Putamen (tissue), 1 donor: Measurements from ENCODE around the gene ORC5.
"Not testable (repeated sequence)": the region's sequence is repeated elsewhere in the genome, so short reads cannot be mapped to it uniquely, and the experiment has no call there.

ENCODE experiments used
- DNase-seq: peaks from one replicate; pipeline ENCODE4 v3.0.0-alpha.2; 2016; ENCODE audit warnings: low spot score

Gene ORC5

DNA sequence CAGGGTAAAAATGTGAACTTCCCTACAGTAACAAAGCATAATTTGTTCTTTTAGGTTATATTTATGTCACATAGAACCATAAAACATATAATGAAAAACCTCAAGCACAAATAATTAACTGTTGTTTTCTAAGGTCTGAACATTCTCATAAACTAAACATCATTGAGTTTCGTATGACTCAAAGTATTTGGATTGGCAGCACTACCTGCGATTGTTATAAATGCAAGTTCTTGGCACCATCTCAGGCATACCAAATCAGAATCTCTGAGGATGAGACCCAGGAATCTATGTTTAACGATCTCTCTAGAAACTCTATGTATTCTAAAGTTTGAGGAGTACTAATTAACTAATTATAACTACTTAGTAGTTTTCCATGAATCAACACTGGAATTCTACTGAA lies 22.5 kb downstream of the ORC5 start:
- no peak for DNase-seq

DNA sequence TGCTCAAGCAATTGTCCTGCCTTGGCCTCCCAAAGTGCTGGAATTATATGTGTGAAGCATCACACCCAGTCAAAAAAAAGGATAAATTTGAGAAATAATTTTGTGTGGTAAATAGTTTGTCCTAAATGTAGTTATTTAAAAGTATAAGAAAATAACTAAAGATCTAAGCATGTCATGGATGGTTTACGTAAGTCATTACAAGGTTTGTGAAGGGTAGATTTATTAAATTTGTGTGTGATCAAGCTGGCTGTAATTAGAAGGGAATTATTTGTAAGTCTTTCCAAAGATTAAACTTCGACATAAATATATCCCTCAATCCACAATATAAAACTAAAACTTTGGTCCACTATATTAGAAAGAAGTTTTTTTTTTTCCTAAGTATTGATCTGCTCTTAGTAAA lies 28.6 kb downstream of the ORC5 start:
- DNase-seq = no peak

DNA sequence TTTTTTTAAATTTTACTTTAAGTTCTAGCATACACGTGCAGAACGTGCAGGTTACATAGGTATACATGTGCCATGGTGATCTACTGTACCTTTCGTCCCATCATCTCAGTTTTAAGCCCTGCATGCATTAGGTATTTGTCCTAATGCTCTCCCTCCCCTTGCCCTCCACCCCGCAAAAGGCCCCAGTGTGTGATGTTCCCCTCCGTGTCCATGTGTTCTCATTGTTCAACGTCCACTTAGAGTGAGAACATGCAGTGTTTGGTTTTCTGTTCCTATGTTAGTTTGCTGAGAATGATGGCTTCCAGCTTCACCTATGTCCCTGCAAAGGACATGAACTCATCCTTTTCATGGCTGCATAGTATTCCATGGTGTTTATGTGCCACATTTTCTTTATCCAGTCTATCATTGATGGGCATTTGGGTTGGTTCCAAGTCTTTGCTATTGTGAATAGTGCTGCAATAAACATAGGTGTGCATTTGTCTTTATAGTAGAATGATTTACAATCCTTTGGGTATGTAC lies 30.2 kb downstream of the ORC5 start:
- not testable (repeated sequence) for DNase-seq

GRCh38 chr7:104176332-104176731 lies 31.5 kb downstream of the ORC5 start:
- DNase-seq = no peak

DNA sequence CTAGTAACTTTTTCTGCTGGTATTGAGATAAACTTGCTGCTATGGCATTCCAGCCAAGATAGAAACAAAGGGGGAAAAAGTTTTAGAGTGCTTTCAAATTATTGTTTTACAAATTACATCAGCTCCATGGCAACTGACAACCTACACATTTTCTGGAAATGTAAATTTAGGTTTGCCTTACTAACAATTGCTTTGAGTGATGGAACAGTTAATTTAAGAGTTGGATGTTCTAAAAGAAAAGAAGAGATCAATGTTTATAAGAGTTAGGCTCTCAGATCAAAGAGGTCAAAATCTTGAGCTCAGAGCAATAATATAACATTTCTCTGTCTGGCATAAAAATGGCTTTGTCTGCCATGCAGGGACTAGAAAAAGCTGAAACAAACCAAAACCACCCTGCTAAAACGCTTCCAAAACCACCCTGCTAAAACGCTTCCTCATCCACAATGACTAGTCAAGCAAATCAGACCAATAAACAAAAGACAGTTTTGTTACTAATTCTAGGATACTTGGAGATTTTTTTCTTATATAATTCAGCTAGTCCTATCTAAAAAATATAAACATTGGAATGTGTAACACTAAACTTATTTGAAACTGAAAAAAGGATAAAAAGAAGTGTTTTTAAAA lies 32.3 kb downstream of the ORC5 start:
- peak; percentile 12 for DNase-seq

DNA sequence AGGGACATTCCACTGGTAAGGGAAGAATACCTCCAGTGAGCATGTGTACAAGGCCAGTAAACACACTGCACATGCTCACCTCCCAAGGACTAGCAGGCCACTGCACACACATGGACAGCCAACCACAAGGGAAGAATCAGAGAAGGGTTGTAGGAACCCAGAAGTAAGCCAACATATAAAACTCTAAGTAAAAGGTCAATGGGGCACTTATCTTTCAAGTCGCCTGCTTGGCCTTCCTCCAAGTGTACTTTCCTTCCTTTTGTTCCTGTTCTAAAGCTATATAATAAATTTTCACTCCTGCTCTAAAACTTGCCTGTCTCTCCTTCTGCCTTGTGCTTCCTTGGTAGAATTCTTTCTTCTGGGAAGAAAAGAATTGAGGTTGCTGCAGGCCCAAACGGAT lies 33.0 kb downstream of the ORC5 start:
- no peak for DNase-seq

DNA sequence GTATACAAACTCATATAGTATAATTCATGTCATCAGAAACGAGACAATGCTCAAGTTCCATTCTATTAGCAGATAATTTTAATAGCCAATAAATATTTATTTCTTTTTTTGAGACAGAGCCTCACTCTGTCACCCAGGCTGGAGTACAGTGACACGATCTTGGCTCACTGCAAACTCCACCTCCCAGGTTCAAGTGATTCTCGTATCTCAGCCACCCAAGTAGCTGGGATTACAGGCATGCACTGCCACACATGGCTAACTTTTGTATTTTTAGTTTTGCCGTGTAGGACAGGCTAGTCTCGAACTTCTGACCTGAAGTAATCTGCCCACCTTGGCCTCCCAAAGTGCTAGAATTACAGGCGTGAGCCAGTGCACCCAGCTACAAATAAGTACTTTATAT lies 45.7 kb downstream of the ORC5 start:
- DNase-seq = no peak

DNA sequence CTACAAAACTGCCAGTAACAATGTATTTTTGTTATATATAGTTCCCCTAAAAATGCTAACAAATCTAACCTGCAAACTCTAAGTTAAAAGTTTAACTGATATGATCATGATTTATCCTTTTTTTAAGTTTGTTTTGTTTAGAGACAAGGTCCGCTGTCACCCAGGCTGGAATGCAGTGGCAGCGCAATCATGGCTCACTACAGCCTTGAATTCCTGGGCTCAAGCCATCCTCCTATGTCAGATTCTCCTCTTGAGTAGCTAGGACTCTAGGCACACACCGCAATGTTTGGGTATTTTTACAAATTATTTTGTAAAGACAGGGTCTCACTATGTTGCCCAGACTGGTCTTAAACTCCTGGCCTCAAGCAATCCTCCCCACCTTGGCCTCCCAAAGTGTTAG lies 46.6 kb downstream of the ORC5 start:
- DNase-seq = no peak

DNA sequence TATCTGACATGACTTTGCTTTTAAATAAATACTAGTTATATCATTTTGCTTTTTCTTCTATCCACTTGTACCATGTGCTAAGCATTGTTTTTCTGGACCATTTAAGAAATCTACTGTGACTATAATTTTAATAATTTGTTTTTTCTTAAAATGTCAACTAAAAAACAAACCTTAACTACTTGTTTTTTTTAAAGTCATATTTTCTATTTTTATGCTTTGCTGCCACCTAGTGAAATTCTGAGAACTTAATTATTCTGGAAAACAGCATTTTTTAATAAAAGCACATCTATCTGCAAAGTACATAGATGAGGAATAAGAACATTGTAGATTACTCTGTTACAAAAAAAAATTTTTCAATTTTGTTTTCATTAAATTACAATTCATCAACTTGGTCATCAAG lies 47.4 kb downstream of the ORC5 start:
- no peak for DNase-seq

DNA sequence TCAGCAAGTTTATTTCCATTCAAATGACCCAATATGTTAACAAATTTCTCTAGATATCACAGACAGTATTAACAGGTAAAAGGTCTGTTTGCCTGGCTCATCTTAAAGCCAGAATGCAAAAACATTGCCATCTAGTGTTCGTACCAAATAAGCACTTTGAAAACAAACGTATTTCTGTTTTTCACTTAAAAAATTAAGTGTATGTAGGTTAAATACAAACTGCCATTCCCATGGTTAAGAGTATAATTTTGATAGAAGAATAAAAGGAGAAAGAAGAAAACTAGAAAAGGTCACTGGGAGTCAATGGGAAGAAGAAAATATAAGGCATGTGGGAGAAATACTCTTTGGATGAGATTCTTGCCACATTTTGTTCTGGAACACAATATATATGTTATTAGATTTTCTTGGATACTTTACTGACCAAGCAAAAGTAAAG lies 51.0 kb downstream of the ORC5 start:
- peak; percentile 12 for DNase-seq

GRCh38 chr7:104153287-104153686 lies 54.5 kb downstream of the ORC5 start:
- no peak for DNase-seq

DNA sequence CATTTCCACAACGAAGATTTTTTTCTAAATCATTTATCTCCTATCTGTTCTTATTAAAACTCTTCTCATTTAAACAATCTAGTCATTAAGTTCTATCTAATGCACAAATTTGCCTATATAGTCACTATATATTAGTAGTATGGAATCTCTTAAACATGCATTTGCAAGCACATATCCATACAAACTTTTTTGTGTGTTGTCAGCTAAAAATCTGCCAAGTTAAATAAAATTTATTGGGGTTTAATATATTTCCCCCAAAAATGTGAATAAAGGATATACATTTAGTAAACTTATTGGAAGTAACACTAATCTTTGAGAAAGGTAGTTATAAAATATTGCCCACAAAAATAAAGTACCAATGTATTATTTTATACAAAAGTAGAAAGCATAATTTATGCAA lies 55.3 kb downstream of the ORC5 start:
- no peak for DNase-seq

DNA sequence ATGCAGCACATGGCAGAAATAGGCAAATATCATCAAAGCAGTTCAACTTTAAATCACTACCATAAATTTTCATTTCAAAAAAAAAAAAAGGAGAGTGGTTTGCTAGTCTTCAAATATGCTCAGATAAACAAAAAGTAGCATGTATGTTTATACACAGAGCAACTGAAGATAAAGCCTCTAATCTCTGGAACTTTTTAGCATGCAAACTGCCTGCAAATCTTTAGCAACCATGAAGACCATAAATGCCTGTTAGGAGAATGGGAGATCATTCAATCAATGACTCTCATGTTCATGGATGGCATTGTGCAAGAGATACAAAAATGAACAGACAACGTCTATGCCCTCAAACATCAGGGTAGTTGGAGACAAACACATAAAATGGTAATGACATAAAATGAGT lies 57.3 kb downstream of the ORC5 start:
- DNase-seq = no peak

DNA sequence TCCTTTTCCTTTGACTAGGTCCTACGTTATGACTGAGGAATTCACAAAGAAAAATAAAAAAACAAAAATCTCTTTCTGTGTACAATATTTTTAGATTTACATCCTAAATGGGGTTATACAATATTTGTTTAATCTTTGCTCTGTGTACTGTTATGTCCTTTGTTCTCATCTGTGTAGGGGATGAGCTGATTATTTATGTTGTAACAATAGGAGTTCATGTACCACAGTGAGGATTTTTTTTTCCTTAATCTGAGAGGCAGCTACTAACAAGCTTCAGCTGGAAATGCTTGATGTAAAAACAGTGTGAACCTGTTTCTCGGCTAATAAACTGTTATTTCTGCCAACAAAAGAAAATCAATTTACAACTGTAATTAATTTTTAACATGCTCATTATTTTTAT lies 58.0 kb downstream of the ORC5 start:
- DNase-seq = no peak

- DNase-seq = no peak
These were observed 65.7 kb downstream of the ORC5 start for GRCh38 chr7:104142147-104142546.

GRCh38 chr7:104137971-104138370 lies 69.8 kb downstream of the ORC5 start:
- DNase-seq = no peak

DNA sequence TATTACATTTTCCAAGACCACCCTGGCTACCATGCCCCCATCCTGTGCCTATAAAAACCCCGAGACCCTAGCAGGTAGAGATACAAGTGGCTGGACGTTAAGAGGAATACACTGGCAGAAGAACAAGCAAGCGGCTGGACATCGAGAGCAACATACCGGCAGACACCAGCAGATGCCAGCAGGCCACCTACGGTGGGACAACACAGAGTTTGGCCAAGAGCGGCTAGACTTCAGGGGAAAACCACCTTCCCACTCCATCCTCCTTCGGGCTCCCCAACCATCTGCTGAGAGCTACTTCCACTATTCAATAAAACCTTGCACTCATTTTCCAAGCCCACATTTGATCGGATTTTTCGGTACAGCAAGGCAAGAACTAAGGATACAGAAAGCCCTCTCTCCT lies 70.3 kb downstream of the ORC5 start:
- DNase-seq = no peak

GRCh38 chr7:104136981-104137380 lies 70.8 kb downstream of the ORC5 start:
- DNase-seq = no peak

GRCh38 chr7:104136561-104136960 lies 71.3 kb downstream of the ORC5 start:
- DNase-seq = no peak

- DNase-seq = no peak
These were observed 71.9 kb downstream of the ORC5 start for GRCh38 chr7:104135760-104136558.

- no peak for DNase-seq
These were observed 74.6 kb downstream of the ORC5 start for GRCh38 chr7:104133238-104133637.

- no peak for DNase-seq
These were observed 77.1 kb downstream of the ORC5 start for GRCh38 chr7:104130726-104131125.

GRCh38 chr7:104127204-104127603 lies 80.6 kb downstream of the ORC5 start:
- DNase-seq = no peak

GRCh38 chr7:104126411-104126841 lies 81.4 kb downstream of the ORC5 start:
- peak; percentile 3 for DNase-seq
